H7 (cell line): ENCODE data around the gene B3GNT5. TPM values are rescaled to one million over a fixed set of nuclear protein-coding genes. Genes with fewer than 3 reads are reported as not detected.

Source experiments
- DNase-seq: peaks from one replicate; pipeline ENCODE4 v3.0.0; 2012
- H3K27me3 ChIP-seq: 2 replicates; pipeline ENCODE4 v1.6.0; 2011; ENCODE audit warnings: mild to moderate bottlenecking, low read length; ENCODE audit not compliant: control insufficient read depth, insufficient read depth
- H3K36me3 ChIP-seq: replicated peaks from 2 replicates; pipeline ENCODE4 v1.5.1; 2011; ENCODE audit warnings: low read length; ENCODE audit not compliant: control insufficient read depth, insufficient read depth
- H3K4me3 ChIP-seq: 2 replicates; pipeline ENCODE4 v1.5.1; 2011; ENCODE audit warnings: low read depth, mild to moderate bottlenecking, control low read depth, low read length, moderate library complexity; ENCODE audit not compliant: insufficient read depth
- total RNA-seq: library from RNA; depleted of rRNA; stranded (reverse); fragments of >200 nt; shearing (Covaris generic); gene quantifications from 2 replicates; pipeline ENCODE4 v1.2.3, GENCODE V29; 2014; rRNA removed

B3GNT5 gene
- total RNA-seq, 1 experiment from 2014 or later, result 3.0 TPM

DNA sequence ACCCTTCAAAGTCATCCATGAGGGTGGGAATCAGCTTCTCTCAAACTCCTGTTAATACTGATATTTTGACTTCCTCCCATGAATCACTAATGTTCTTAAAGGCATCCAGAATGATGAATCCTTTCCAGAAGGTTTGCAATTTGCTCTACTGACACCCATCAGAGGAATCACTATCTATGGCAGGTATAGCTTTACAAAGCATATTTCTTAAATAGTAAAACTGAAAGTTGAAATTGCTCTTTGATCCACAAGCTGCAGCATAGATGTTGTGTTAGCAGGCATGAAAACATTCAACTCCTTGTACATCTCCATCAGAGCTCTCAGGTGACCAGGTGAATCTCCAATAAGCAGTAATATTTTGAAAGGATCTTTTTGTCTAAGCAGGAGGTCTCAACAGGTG lies 66.3 kb downstream of the B3GNT5 start:
- H3K36me3 ChIP-seq, result no peaks in the 10 kb centered on the region; the same call in 1 of the 2 replicates
- H3K27me3 ChIP-seq, result no peaks in the 10 kb centered on the region
- no peak for DNase-seq
- H3K4me3 ChIP-seq, result no peak overlapping the region

Other genes starting within 250 kb of the B3GNT5 start
- 20.5 and 25.2 TPM in 2 replicates for gene MCCC1, start 153.8 kb upstream of the B3GNT5 start, total RNA-seq
- gene LAMP3, start 90.5 kb upstream of the B3GNT5 start, total RNA-seq, result 0.15 and 1.1 TPM in 2 replicates
- gene MCF2L2, start 175.4 kb downstream of the B3GNT5 start, total RNA-seq, result 5.3 and 6.4 TPM in 2 replicates